Head of caudate nucleus (tissue), 42 donors: ENCODE measurements around the gene SFR1.

Experiments used
- DNase-seq, 42 donors: peaks; one replicate each; pipeline versions ENCODE4 v3.0.0 to v3.0.0-alpha.2; 2020 to 2021; ENCODE audit warnings: mixed read lengths in 7 of 42
- intact Hi-C: fragments of 100-400 bp; cut with DNase I; formaldehyde crosslinking; loops from one replicate; pipeline ENCODE4 v1.15.0; 2022

Gene SFR1

DNA sequence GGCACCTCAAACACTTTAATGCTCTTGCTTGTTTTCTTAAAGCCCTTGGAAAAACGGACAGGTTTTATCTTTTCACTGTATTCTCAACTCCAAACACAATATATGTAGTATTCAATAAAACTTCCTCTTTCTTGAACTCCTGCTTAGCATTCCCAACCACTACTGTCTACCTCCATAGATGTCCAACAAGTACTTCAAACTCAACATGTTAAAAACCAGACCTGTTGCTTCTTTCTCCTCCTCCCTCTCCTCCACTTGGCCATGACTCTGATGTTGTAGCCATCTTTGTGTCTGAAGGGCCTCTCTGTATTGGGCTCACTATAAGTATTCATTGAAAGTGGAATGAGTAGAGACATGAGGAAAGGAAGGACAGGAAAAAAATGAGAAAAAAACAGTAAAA is 20.1 kb upstream of the SFR1 start:
- intact Hi-C loops, result no loop called here
- no peak for DNase-seq

DNA sequence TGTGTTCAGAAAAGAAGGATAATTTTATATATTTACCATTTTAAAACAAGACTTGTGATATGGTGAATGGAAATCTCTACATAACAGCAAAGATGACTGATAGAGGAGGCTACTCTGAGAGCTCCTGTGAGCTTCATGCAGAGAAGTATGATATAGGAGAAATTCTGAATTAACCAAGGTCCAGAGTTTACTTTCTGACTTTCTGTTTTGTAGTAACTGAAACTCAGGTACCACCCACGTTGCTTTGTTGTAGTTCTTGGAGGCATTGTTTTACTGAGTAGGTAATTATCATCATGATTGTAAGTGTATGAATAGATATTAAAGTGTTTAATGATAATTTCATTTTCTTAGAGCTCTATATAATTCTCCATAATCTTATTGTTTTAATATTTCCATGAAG is 18.0 kb upstream of the SFR1 start:
- intact Hi-C loops, result no loop called here
- DNase-seq, result no peak

DNA sequence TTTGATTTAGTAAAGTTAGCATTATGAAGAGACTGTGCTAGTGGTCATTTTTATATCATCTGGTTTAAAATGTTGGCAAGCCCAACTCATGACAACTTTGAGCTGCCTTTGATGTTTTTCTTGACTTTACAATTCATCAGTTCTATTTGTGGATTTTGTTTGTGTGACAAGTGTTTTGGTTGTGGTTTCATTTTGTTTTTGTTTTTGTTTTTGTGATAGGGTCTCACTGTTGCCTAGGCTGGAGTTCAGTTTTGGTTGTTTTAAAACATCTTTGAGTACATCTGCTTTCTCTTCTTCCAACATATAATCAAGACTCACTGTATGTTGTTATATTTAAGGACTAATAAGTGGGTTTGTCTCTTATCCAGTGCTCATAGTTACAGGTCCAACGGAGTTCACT is 17.6 kb upstream of the SFR1 start:
- intact Hi-C loops, result no loop called here
- no peak for DNase-seq

DNA sequence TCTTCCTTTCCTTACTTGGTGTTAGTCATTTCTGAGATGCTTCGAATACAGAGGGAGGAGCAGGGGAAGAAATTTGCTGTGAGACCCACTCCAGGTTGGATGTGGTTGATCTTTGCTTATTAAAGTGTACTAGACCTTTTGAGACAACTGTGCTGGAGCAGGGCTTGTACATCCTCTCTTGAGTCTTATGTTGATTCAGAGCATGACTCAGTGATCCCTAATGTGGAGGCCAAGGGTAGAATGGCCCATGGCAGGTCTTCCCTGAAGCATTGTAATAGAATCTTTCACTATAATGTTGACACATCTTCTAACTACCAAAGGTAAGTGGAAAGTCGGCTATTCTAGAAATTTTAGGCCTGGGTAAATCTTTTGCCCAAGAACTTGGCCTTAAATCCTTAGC is 17.0 kb upstream of the SFR1 start:
- DNase-seq, result no peak
- intact Hi-C loops, result no loop called here

DNA sequence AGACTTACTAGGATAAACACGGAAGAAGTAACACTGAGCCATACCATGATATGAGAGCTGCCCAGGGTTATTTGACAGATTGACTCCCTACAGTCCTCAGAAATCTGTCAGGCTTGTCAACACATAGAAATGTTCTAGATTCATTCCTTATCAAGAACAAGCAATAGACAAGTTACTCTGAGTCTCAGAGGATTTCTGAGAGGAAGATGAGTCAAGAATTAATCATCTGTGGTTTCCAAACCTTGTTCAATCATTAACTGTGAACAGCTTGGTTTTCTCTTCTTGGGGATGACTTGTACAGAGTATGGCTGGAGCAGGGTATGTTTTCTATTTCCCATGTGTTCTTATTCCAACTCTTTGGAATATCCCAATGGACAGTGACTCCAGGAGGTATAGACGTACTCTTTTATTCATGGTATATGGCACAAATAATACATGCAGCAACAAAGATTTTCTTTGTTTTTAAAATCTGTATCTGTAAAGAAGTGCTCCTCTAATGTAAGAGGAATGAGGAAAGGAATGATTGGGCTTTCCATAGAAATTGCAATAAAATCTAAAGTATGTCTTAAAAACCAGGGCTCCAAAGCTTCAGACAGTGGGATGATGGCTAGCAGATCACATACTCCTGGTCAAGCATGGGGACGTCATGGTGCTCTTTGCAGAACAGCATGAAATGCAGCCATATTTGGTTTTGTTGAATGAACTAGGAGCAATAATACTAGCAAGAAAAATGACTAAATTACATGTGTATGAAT is 11.9 kb upstream of the SFR1 start:
- no peak for DNase-seq
- intact Hi-C loops, result no loop called here

DNA sequence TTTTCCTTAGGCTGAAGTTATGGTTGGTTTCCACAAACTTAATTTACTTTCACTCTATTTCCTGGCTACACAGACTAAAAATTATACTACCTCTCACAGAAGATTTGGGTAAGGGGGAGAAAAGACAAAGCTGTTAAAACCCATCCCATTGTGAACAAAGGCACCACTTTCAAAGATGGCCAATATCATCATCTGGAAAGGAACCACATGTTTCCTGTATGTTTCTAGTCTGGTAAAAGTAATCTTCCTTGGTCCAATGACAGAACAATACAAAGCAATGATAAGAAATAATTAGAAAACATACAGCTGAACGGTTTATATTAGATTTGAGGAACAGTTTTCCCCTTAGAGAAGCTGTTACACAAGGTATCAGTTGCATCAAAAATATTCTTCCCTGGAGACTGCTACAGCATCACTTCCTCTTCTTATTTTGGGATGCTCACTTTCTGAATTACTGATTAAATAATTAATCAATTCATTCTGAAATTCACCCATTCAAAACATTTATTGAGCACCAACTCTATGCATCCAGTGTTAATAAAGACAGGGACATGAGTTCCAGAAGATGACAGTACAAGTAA is 8.5 kb upstream of the SFR1 start:
- intact Hi-C loops, result no loop called here
- no peak for DNase-seq

DNA sequence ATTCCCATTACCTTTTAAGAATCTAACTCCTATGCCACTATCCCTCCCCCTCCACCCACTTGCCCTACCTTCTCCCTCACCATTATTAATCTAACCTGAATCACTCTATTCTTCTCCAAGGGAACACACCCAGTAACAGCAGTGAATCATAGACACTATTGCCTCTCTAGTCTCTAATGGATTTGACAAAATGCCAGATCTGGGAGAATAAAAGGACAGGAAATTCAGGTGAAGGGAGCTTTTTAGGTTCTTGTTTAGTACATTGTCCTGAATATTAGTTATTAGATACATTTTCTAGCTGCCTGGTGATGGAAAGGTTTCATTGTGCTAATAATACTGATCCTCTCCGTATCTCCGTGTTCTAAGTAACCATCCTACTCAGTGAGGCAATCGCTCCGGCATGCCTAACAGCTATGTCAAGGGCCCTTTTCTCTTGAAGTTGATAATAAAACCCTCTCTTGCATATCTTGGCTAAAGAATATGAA is 4.1 kb upstream of the SFR1 start:
- intact Hi-C loops, result no loop called here
- peak in 30 of 42 donors; percentile 14 to 83 (median 50) for DNase-seq

DNA sequence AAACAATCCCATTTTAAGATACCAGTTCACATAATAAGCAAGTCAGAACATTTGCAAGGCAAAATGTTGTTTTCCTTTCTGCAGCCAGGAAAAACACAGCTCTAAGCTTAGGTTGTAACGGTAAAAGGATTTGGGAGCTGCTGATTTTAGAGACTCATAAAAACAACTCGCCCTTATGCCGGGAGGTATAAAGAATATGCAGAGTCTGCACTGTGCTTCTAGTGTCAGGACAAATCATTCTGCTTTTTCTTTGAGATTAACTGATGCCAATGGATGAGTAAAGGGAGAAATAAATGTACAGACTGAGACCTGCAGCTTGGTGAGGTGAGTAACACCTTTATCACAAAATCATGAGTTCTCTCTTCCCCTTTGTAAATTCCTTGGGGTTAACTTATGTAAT is 2.0 kb upstream of the SFR1 start:
- no peak for DNase-seq
- intact Hi-C loops, result loop anchor here (5.0 to 10.0 kb wide), 5 partner anchors 43 to 205 kb away; partner anchors contain the start of genes SLK and STN1

DNA sequence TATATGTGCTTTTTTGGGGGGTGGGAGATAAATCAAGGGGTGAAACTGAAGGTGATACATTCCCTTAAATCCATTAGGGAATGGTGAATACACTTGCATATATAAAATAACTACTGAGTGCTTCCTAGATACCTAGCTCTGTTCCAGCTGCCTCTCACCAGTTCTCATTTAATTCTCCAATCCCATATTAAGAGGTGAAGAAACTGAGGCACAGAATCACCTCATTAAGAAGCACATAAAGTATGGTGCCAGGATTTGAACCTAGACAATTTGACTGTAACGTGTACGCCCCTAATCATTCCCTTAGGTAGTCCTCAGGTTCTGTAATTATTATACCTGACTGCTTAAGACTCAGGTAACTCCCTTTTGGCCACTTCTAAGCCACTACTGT is 1.5 kb upstream of the SFR1 start:
- intact Hi-C loops, result loop anchor here (5.0 to 10.0 kb wide), 5 partner anchors 43 to 206 kb away; partner anchors contain the start of genes SLK and STN1
- no peak for DNase-seq

DNA sequence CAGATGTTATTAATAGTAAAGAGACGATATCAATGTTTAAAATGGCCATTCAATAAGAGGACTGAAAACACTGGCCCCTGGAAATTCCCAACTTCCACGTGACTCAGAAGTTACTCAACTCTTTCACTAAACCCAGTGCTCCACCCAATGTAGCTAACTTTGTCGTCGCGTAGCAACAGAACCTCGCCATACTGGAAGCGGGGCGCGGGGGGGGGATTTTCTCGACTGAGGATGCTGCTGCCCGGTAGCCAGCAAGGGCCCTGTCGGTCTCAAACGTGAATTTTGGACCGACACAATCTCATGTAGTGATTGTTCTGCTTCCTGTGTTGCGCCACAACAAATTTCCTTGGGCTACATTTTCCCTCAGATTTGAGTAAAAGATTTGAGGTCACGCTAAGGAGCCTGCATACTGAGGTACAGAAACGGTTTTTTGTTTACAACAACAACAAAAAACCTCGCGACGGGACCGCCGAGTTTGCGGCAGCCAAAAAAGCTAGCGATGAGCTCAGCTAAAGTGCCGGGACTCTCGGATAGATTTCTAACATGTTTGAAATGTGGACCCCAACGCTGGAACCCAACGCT is 977 bp upstream of the SFR1 start:
- intact Hi-C loops, result loop anchor here (5.0 to 10.0 kb wide), 5 partner anchors 44 to 206 kb away; partner anchors contain the start of genes SLK and STN1
- peak; percentile 59 to 92 (median 81) for DNase-seq

DNA sequence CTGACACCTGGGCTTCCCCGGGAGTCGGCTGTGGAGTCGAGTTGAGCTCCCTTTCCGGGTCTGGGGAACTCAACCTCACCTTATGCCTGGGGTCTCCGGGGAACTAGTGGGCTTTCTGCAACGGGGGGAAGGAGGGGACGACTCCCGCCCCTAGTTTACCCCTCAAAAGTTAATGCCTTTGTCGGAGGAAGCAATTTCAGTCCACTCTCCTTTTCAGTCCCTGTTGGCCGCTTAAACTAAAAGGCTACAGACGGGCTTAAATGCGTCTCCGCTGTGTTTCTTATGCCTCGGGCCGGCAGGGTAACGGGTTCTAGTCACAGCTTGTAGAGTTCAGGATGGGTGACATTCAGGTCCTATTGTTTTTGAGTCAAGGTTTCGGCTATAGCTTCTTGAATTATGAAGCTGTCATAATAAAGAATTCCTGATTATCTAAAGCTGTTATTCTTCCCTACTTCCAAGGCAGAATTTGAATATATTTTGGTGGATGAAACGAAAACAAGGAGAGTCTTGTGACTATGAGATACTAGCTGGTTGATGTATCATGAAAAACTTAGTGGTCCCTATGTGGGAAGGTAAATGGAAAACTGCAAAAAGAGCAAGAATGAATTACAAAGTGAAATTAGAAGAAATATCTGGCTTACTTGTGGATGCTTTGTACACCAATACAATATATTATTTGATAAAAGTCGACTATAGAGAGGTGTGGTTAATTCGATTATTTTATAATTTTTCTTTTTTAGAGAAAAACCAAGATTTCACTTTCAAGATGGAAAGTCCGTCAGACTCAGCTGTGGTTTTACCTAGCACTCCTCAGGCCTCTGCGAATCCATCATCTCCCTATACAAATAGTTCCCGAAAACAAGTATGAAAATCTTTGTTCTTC is 495 bp downstream of the SFR1 start:
- intact Hi-C loops, result loop anchor here (5.0 to 10.0 kb wide), 5 partner anchors 45 to 208 kb away; partner anchors contain the start of genes SLK and STN1
- peak in 8 of 42 donors; percentile 4 to 35 (median 26) for DNase-seq

DNA sequence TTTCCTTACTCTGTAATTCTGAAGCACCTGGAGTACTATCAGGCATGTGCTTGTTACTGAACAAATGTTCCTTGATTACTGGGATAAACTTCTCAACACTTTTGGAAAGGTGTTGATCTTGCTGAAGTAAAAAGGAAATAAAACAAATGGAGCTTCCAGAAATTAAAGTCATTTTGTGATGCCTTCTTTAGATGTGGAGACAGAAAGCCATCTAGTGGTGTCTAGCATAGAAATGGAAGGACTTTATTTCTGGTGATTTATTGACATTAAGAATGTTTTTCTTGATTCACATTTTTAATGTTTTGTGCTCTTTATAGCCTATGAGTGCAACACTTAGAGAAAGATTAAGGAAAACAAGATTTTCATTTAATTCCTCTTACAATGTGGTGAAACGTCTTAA is 1.4 kb downstream of the SFR1 start:
- intact Hi-C loops, result loop anchor here (5.0 to 10.0 kb wide), 5 partner anchors 46 to 209 kb away; partner anchors contain the start of genes SLK and STN1

DNA sequence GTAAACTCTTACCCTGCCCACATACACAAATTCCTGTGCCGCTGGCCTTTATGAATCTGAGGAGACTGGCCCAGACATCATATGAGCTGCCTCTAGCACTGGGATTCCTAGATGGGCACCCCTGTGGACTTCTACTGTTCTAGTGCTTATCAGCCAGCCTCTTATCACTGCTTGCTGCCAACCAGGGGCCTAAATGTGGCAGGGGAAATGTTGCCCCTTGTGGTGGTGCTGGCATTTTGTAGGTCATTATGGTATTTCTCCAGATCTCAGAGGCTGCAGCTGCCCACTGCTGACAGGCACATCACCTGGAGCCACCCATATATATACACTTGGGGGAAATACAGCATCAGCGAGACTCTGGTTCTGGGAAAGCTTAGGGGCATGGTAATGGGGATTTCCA is 5.4 kb downstream of the SFR1 start:
- peak in 13 of 42 donors; percentile 6 to 60 (median 30) for DNase-seq
- intact Hi-C loops, result loop anchor here (10.0 kb wide), 2 partner anchors 77 to 213 kb away; partner anchors contain the start of gene STN1

More for the DNA sequence above, 1.4 kb downstream of the SFR1 start:
- DNase-seq, result no peak

DNA sequence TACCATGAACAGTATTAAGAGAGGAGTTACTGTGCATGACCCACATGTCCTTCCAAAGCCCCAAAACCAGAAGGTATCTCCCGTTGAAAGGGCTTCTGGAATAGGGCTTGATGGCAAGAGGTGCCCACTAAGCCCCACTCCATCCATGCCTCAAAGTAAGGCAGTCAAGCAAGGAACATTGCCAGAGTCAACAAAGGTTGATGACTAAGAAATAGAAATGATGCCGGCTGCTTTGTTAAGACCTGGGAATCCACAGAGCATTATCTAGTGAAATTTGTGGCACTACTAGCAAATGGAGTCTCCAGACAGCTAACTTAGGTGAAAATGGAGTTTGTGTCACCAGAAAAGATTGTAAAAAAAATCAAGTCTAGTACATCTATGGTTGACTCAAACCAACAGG is 6.2 kb downstream of the SFR1 start:
- intact Hi-C loops, result loop anchor here (10.0 kb wide), 2 partner anchors 77 to 213 kb away; partner anchors contain the start of gene STN1
- DNase-seq, result no peak

DNA sequence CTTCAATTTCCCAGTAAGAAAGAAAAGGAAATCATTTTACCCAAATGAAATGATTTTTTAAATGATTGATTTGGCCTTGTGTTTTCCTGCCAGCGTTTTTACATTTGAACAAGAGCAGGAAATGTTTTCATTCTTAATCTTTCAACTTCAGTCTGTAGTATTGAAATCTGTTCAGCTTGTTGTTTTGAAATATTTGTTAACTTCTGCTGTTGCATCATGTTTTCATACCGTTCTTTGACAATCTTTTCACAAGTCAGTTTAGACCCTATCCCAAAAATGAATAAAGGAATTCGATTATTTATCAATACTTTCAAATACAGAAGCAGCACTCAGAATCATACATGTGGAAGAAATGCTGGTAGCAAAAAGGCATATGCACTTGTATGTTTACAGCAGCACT is 8.1 kb downstream of the SFR1 start:
- intact Hi-C loops, result no loop called here
- no peak for DNase-seq

DNA sequence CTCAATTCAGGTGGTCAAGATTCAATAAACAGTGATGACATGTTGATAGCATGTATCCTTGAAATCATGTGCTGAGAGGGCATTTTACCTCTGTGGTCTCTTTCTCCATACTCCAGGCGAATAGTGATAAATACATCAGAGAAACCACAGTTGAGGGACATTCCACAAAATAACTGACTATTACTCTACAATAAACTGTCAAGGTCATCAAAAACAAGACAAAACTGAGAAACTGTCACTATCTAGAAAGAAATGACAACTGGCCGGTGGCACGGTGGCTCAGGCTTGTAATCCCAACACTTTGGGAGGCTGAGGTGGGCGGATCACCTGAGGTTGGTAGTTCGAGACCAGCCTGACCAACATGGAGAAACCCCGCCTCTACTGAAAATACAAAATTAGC is 16.2 kb downstream of the SFR1 start:
- DNase-seq, result no peak
- intact Hi-C loops, result no loop called here

DNA sequence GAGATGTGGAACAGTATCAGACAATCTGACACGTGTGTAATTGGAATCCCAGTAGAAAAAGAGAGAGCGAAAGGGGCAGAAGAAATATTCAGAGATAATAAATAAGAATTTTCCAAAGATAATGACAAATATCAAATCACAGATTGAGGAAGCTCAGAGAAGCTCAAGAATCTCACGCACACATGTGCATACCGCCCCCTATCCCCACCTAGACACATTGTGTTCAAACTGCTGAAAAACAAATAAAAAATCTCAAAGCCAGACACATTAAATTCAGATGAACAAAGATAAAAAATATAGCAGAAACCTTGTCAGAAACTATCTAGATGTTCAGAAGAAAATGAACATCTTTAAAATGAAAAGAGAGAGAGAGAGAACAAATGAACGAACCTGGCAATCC is 17.2 kb downstream of the SFR1 start:
- no peak for DNase-seq
- intact Hi-C loops, result no loop called here

DNA sequence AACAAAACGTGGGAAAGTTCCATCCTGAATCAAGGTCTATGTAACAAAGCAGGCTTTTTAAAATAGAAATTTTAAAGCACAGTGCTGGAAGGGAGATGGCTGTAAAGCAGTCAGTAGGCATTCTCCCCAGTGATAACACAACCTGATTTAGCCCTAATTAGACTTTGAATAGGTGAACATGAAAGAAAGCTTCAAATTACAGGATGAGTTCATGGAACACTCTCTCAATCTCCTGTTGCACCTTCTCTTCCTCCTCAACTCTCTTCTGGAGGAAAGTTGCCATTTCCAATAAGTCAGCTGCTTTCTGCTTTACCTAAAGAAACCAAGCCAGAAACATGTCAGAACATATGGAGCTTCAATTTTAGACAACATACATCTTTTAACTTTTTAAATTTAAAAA is 20.1 kb downstream of the SFR1 start:
- DNase-seq, result no peak
- intact Hi-C loops, result no loop called here

DNA sequence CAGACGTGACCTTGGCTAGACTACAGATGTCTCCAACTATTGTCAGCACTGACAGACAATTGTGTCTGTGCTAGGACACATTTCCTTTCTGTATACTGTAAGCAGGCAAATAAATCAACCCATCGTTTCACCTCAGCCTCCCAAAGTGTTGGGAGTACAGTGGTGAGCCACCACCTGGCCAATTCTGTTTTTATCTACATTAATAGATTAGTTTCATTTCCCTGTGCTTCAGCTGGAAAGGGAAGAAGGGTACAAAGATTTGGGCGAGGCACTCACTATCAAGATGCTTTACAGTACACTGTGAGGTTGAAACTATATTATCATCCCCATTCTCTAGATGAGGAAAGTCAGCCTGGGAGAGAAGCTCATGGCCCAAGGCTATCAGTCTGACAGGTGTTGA is 21.9 kb downstream of the SFR1 start:
- intact Hi-C loops, result no loop called here
- no peak for DNase-seq
